ENCODE data around the gene USP49. TPM values are rescaled to one million over a fixed set of nuclear protein-coding genes. Genes with fewer than 3 reads are reported as not detected.

USP49 gene
- total RNA-seq, 4 donors from 2014 or later, result 2.3 to 16.5 (median 6.6) TPM

- TF ChIP-seq CTCF (IDR thresholded peaks at IDR 0.05), result no peak
- no peak for TF ChIP-seq POLR2A (IDR thresholded peaks at IDR 0.05)
- peaks cover 7 to 13% of the 10 kb centered on the region in 2 donors for H3K4me1 ChIP-seq
- H3K27ac ChIP-seq, result no peak overlapping the region
- H3K27me3 ChIP-seq, result no peaks in the 10 kb centered on the region
- H3K36me3 ChIP-seq, result no peaks in the 10 kb centered on the region
- no peaks in the 10 kb centered on the region for H3K9me3 ChIP-seq
- intact Hi-C loops (cut with DNase I; ENCODE audit: low total_unique reads), result loop anchor here (10.0 kb wide), 1 partner anchor 110 kb away; no protein-coding TSS in a partner anchor
- no peak overlapping the region for H3K4me3 ChIP-seq
- DNase-seq, result no peak
Observed at GRCh38 chr6:41934278-41935192, 39.4 kb upstream of the USP49 start.

- Histone ChIP-seq H3K4me3 (no peak overlapping the region), H3K36me3 (no peaks in the 10 kb centered on the region), H3K27ac (no peak overlapping the region), H3K27me3 (no peaks in the 10 kb centered on the region), H3K9me3 (no peaks in the 10 kb centered on the region), H3K4me1 (no peaks in the 10 kb centered on the region)
- intact Hi-C loops (cut with DNase I; ENCODE audit: low total_unique reads), result loop anchor here (10.0 kb wide), 1 partner anchor 112 kb away; no protein-coding TSS in a partner anchor
- no peak for TF ChIP-seq CTCF (IDR thresholded peaks at IDR 0.05)
- TF ChIP-seq POLR2A (IDR thresholded peaks at IDR 0.05), result no peak
- no peak for DNase-seq
Observed at GRCh38 chr6:41932378-41932777, 37.2 kb upstream of the USP49 start.

GRCh38 chr6:41931792-41932191 lies 36.6 kb upstream of the USP49 start:
- no peaks in the 10 kb centered on the region for H3K36me3 ChIP-seq
- TF ChIP-seq CTCF (IDR thresholded peaks at IDR 0.05) (no peak), POLR2A (IDR thresholded peaks at IDR 0.05) (no peak)

GRCh38 chr6:41929924-41930323 lies 34.7 kb upstream of the USP49 start:
- H3K9me3 ChIP-seq, result no peaks in the 10 kb centered on the region
- no peak overlapping the region for H3K27ac ChIP-seq
- no peaks in the 10 kb centered on the region for H3K4me1 ChIP-seq
- H3K27me3 ChIP-seq, result no peaks in the 10 kb centered on the region
- DNase-seq, result no peak
- no peak overlapping the region for H3K4me3 ChIP-seq
- intact Hi-C loops (cut with DNase I; ENCODE audit: low total_unique reads), result loop anchor here (10.0 kb wide), 2 partner anchors 115 to 145 kb away; partner anchors contain the start of genes PRICKLE4 and TOMM6
- H3K36me3 ChIP-seq, result no peaks in the 10 kb centered on the region
- TF ChIP-seq CTCF (IDR thresholded peaks at IDR 0.05) (no peak), POLR2A (IDR thresholded peaks at IDR 0.05) (no peak)

More at GRCh38 chr6:41931792-41932191, 36.6 kb upstream of the USP49 start:
- intact Hi-C loops (cut with DNase I; ENCODE audit: low total_unique reads), result loop anchor here (10.0 kb wide), 1 partner anchor 113 kb away; no protein-coding TSS in a partner anchor
- no peaks in the 10 kb centered on the region for H3K27me3 ChIP-seq
- DNase-seq, result no peak
- no peaks in the 10 kb centered on the region for H3K9me3 ChIP-seq
- H3K4me1 ChIP-seq, result no peaks in the 10 kb centered on the region
- H3K27ac ChIP-seq, result no peak overlapping the region
- H3K4me3 ChIP-seq, result no peak overlapping the region

- Histone ChIP-seq H3K36me3 (no peaks in the 10 kb centered on the region), H3K4me1 (peaks cover 0 to 2% of the 10 kb centered on the region in 2 donors), H3K9me3 (no peaks in the 10 kb centered on the region), H3K4me3 (no peak overlapping the region), H3K27ac (no peak overlapping the region), H3K27me3 (no peaks in the 10 kb centered on the region)
- no peak for DNase-seq
- intact Hi-C loops (cut with DNase I; ENCODE audit: low total_unique reads), result loop anchor here (10.0 kb wide), 1 partner anchor 142 kb away; the partner anchor contains the start of genes PRICKLE4 and TOMM6
- TF ChIP-seq POLR2A (IDR thresholded peaks at IDR 0.05) (no peak), CTCF (IDR thresholded peaks at IDR 0.05) (no peak)
Observed at GRCh38 chr6:41927253-41927652, 32.1 kb upstream of the USP49 start.

All from uterus (tissue), 4 donors.